Measurements from ENCODE around the gene ADARB2.
A peak's percentile ranks its signal among the peaks of the same experiment; 100 is the strongest.
"Not testable (repeated sequence)": the region's sequence is repeated elsewhere in the genome, so short reads cannot be mapped to it uniquely, and the experiment has no call there.

Gene ADARB2

GRCh38 chr10:1267568-1267967, 469.8 kb downstream of the ADARB2 start:
- DNase-seq = no peak

- no peak for DNase-seq
Measured at GRCh38 chr10:1267148-1267547, 470.2 kb downstream of the ADARB2 start.

GRCh38 chr10:1266033-1266802, 471.1 kb downstream of the ADARB2 start:
- DNase-seq = no peak

GRCh38 chr10:1264001-1264400, 473.3 kb downstream of the ADARB2 start:
- DNase-seq = no peak

- no peak for DNase-seq
Measured at GRCh38 chr10:1257274-1257673, 480.1 kb downstream of the ADARB2 start.

- DNase-seq = no peak
Measured at GRCh38 chr10:1256432-1256725, 480.9 kb downstream of the ADARB2 start.

GRCh38 chr10:1255600-1256431, 481.5 kb downstream of the ADARB2 start:
- DNase-seq = no peak

GRCh38 chr10:1255118-1255517, 482.2 kb downstream of the ADARB2 start:
- DNase-seq = no peak

GRCh38 chr10:1253523-1254353, 483.6 kb downstream of the ADARB2 start:
- no peak for DNase-seq

- DNase-seq = no peak
Measured at GRCh38 chr10:1251769-1252168, 485.6 kb downstream of the ADARB2 start.

GRCh38 chr10:1249142-1249920, 488.0 kb downstream of the ADARB2 start:
- peak; percentile 49 for DNase-seq

GRCh38 chr10:1248262-1248630, 489.1 kb downstream of the ADARB2 start:
- not testable (repeated sequence) for DNase-seq

GRCh38 chr10:1247598-1248261, 489.6 kb downstream of the ADARB2 start:
- no peak for DNase-seq

GRCh38 chr10:1244493-1244892, 492.8 kb downstream of the ADARB2 start:
- DNase-seq = no peak

GRCh38 chr10:1243486-1244234, 493.7 kb downstream of the ADARB2 start:
- DNase-seq = no peak

- DNase-seq = no peak
Measured at GRCh38 chr10:1242975-1243374, 494.4 kb downstream of the ADARB2 start.

- DNase-seq = no peak
Measured at GRCh38 chr10:1241973-1242935, 495.1 kb downstream of the ADARB2 start.

GRCh38 chr10:1241322-1241890, 495.9 kb downstream of the ADARB2 start:
- DNase-seq = no peak

- DNase-seq = no peak
Measured at GRCh38 chr10:1240341-1240775, 497.0 kb downstream of the ADARB2 start.

- no peak for DNase-seq
Measured at GRCh38 chr10:1233031-1233430, 504.3 kb downstream of the ADARB2 start.

Data from NCI-H2029 treated with DMSO at 0.1 percent for 48 hours (cell line).